Measurements from ENCODE around the gene ITSN2. TPM values are rescaled to one million over a fixed set of nuclear protein-coding genes. Genes with fewer than 3 reads are reported as not detected.
"Not testable (repeated sequence)": the region's sequence is repeated elsewhere in the genome, so short reads cannot be mapped to it uniquely, and the experiment has no call there.

Gene ITSN2
- 100 to 1,000 TPM; 107 to 198 (median 116) TPM for total RNA-seq

GRCh38 chr2:24360050-24360962 lies at the start of gene ITSN2:
Gene ITSN2 (minus strand): TSS chr2:24360536. CDS start chr2:24328082, 32,454 bp downstream.
- H3K4me3 ChIP-seq (replicated peaks in 1 of 3) = peak within 1 kb of the TSS; percentile 81 to 98 (median 81)
- no peaks in the 10 kb centered on the region for H3K36me3 ChIP-seq
- TF ChIP-seq, protein P1, sequence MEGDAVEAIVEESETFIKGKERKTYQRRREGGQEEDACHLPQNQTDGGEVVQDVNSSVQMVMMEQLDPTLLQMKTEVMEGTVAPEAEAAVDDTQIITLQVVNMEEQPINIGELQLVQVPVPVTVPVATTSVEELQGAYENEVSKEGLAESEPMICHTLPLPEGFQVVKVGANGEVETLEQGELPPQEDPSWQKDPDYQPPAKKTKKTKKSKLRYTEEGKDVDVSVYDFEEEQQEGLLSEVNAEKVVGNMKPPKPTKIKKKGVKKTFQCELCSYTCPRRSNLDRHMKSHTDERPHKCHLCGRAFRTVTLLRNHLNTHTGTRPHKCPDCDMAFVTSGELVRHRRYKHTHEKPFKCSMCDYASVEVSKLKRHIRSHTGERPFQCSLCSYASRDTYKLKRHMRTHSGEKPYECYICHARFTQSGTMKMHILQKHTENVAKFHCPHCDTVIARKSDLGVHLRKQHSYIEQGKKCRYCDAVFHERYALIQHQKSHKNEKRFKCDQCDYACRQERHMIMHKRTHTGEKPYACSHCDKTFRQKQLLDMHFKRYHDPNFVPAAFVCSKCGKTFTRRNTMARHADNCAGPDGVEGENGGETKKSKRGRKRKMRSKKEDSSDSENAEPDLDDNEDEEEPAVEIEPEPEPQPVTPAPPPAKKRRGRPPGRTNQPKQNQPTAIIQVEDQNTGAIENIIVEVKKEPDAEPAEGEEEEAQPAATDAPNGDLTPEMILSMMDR (IDR thresholded peaks at IDR 0.05) = no peak
- TF ChIP-seq POLR2A (IDR thresholded peaks at IDR 0.05) = peak; percentile 17 to 88
- peak within 1 kb of the TSS; percentile 95 to 97 (median 96) for H3K27ac ChIP-seq
- H3K27me3 ChIP-seq = no peaks in the 10 kb centered on the region
- DNase-seq = peak; percentile 88
- WGBS, 2 donors = 1 to 6% methylated on average over 19 to 34 of the region's 96 CpGs
- H3K9me3 ChIP-seq = no peaks in the 10 kb centered on the region
- intact Hi-C loops (cut with DNase I) = no loop called here
- peaks cover 10 to 23% of the 10 kb centered on the region in 2 donors for H3K4me1 ChIP-seq

DNA sequence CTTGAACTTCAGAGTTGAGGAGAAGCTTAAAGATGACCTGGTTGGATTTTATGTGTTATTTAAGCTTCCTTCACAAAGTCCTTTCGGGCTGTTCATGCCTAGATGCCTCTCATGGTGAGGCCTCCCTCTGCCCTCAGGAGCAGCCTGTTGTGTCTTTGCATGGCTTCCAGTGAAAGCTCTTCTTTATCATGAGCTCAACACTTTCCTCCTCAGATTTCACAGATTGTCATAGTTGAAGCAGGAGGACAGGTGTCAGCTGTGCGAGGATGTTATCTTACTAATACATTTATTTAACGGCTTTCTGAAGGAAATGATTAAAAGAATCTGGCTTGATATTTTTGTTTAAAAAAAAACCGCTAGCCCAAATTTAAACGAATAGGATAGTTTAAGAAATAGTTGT lies 48.8 kb upstream of the ITSN2 start:
- Histone ChIP-seq H3K9me3 (no peaks in the 10 kb centered on the region), H3K27me3 (no peaks in the 10 kb centered on the region), H3K27ac (no peak overlapping the region), H3K4me3 (replicated peaks in 1 of 3) (no peak overlapping the region), H3K4me1 (no peaks in the 10 kb centered on the region), H3K36me3 (no peaks in the 10 kb centered on the region)
- 76 to 79% methylated on average over 5 of the region's 5 CpGs for WGBS, 2 donors
- intact Hi-C loops (cut with DNase I) = loop anchor here (2.0 kb wide), 1 partner anchor 420 kb away; no protein-coding TSS in a partner anchor
- DNase-seq = no peak
- TF ChIP-seq POLR2A (IDR thresholded peaks at IDR 0.05) = no peak
- TF ChIP-seq, protein P1 (IDR thresholded peaks at IDR 0.05) = no peak

DNA sequence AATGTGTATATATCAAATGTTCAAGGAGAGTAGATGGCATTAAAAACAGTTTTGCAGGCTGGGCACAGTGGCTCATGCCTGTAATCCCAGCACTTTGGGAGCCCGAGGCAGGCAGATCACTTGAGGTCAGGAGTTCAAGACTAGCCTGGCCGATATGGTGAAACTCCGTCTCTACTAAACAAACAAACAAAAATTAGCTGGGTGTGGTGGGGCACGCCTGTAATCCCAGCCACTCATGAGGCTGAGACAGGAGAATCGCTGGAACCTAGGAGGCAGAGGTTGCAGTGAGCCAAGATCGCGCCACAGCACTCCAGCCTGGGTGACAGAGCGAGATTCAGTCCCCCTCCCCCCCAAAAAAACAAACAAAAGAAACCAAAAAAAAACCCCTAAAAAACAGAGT lies 48.4 kb upstream of the ITSN2 start:
- not testable (repeated sequence) for H3K4me3 ChIP-seq (replicated peaks in 1 of 3); H3K27ac ChIP-seq; H3K9me3 ChIP-seq; H3K4me1 ChIP-seq; H3K36me3 ChIP-seq; DNase-seq; H3K27me3 ChIP-seq
- intact Hi-C loops (cut with DNase I) = loop anchor here (2.0 kb wide), 1 partner anchor 420 kb away; no protein-coding TSS in a partner anchor
- 71% methylated on average over 8 of the region's 8 CpGs for WGBS, 2 donors

GRCh38 chr2:24404491-24404921 lies 44.2 kb upstream of the ITSN2 start:
- H3K36me3 ChIP-seq = no peaks in the 10 kb centered on the region
- intact Hi-C loops (cut with DNase I) = no loop called here
- peaks cover 1 to 4% of the 10 kb centered on the region in 2 donors for H3K4me1 ChIP-seq
- 81 to 84% methylated on average over 7 of the region's 7 CpGs for WGBS, 2 donors
- H3K27ac ChIP-seq = no peak overlapping the region
- no peaks in the 10 kb centered on the region for H3K9me3 ChIP-seq
- no peak overlapping the region for H3K4me3 ChIP-seq (replicated peaks in 1 of 3)
- no peak for DNase-seq
- TF ChIP-seq, protein P1 (IDR thresholded peaks at IDR 0.05) = no peak
- TF ChIP-seq POLR2A (IDR thresholded peaks at IDR 0.05) = no peak
- no peaks in the 10 kb centered on the region for H3K27me3 ChIP-seq

GRCh38 chr2:24403832-24404212 lies 43.5 kb upstream of the ITSN2 start:
- peaks cover 2 to 4% of the 10 kb centered on the region in 2 donors for H3K4me1 ChIP-seq
- WGBS, 2 donors = 88 to 92% methylated on average over 6 of the region's 6 CpGs
- no peaks in the 10 kb centered on the region for H3K9me3 ChIP-seq
- no peaks in the 10 kb centered on the region for H3K27me3 ChIP-seq
- no peak overlapping the region for H3K27ac ChIP-seq
- H3K36me3 ChIP-seq = no peaks in the 10 kb centered on the region
- H3K4me3 ChIP-seq (replicated peaks in 1 of 3) = no peak overlapping the region
- no peak for DNase-seq
- no peak for TF ChIP-seq POLR2A (IDR thresholded peaks at IDR 0.05)
- TF ChIP-seq, protein P1 (IDR thresholded peaks at IDR 0.05) = no peak
- intact Hi-C loops (cut with DNase I) = no loop called here
